HG02623 (cell line): ENCODE measurements around the gene USP38.
"Not testable (repeated sequence)": the region's sequence is repeated elsewhere in the genome, so short reads cannot be mapped to it uniquely, and the experiment has no call there.

Source experiments
- ATAC-seq: cut with Tn5 transposase; IDR thresholded peaks from one replicate; pipeline ENCODE4 v1.9.1; 2021; ENCODE audit warnings: moderate library complexity; ENCODE audit not compliant: unreplicated experiment

The USP38 gene

GRCh38 chr4:143212566-143212965, 27.8 kb downstream of the USP38 start:
- no peak for ATAC-seq

DNA sequence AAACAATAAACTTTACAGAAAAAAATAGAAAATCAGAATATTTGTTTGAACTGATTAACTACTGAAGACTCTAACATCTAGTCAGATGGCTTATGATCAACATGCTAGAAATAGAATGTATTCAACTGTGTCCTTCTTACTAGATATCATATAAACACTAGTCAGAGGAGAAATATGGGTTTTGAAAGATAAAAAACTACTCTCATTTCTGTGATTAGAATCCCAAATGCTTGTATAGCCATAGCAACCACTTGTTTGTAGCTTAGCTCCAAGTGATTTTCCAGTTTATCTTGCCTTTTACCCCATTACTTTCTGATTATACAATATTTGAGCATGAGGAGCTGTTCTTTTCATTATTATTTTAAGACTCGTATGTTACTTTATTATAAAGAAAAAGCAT, 31.2 kb downstream of the USP38 start:
- ATAC-seq, result no peak

GRCh38 chr4:143224255-143224654, 39.5 kb downstream of the USP38 start:
- no peak for ATAC-seq

GRCh38 chr4:143225167-143225566, 40.5 kb downstream of the USP38 start:
- no peak for ATAC-seq

DNA sequence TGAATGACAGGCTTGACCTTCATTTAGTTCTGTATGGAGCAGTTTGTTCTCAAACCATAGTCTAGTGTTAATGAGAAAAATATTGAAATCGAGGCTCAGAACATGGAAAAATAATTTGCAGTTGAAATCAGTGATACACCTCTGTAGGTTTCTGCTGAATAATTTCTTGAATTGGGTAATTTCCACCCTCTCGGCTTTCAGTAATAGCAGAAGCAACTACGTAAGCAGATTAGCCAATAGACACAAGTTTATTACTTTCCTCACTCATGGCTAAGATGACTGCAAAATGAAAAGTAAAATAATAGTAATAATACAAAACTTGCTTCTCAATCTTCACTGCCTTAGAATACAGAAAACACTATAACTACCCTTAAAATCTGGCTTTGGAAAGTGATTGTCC, 46.0 kb downstream of the USP38 start:
- ATAC-seq, result no peak

DNA sequence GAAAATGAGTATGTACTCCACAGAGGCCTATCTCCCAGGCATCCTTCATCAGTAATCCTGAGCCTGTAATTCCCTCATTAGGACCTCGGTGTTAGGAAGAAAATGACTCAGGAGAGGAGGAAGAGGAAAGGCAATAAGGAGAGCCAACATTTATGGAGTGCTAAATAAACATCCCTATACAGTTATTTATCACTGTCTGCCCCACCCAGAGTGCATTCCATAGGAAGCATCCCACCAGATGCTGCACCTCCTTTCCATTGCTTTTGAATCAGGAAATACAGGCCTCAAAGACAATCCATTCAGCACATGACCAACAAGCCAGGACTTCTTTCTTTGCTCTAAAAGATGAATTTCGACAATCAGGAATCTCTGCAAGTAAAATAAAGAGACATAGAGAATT, 47.6 kb downstream of the USP38 start:
- no peak for ATAC-seq

DNA sequence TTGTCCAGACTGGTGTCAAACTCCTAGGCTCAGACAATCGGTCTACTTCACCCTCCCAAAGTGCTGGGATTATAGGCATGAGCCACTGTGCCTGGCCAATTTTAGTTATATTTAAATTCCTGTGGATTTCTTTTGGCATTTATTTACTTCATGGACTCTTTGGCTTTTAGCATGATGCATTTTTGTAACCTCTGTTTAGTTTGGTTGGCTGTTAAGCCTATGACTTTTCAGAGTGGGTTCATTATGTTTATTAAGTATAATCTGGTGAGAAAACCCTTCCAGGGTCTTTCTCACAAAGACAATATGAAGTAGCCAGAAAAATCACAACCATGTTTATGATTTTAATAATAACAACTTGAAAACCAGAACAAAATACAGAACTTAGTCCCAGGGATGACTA, 49.4 kb downstream of the USP38 start:
- no peak for ATAC-seq

- ATAC-seq, result not testable (repeated sequence)
Observed at GRCh38 chr4:143237195-143237594, 52.5 kb downstream of the USP38 start.

DNA sequence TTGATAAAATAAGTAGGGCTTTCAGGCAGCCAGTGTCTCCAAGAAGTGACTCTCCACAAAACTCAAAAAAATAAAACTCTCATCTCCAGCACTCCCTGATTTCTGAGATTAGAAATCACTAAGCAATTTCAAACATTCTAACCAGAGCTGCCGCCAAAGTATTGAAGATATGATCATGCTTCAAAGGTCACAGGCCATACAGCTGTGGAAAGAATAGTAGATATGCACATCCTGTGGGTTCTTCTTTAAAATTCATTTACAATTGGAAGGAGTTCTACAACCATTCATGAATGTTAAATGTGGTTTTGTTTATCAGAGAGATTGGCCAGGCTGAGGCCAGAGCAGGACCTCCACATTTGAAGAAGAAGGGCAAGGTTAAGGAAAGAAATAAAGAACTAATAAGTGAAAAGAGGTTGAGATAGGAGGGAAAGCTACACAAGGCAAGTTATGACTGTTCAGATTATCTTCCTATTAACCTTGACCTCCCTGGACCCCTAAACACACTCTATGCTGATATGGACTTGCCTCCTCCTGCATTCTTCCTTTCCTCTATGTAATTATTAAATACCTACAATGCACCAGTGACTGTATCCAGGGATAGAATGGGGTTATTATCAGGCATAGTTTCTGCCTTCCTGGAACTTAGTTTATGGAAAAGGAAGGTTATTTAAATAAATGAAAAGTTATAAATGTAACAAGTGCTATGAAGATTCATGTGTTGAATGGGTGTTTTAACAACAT, 56.4 kb downstream of the USP38 start:
- ATAC-seq, result no peak

- no peak for ATAC-seq
Observed at GRCh38 chr4:143241892-143242291, 57.2 kb downstream of the USP38 start.

- no peak for ATAC-seq
Observed at GRCh38 chr4:143243041-143243440, 58.3 kb downstream of the USP38 start.

DNA sequence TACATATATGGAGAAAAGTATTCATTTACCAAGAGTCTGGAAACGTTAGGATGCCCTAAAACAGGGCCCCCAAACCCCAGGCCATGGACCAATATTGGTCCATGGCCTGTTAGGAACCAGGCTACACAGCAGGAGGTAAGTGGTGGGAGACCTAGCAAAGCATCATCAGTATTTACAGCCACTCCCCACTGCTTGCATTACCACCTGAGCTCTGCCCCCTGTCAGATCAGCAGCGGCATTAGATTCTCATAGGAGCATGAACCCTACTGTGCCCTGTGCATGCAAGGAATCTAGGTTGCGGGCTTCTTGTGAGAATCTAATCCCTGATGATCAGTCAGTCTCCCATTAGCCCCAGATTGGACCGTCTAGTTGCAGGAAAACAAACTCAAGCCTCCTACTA, 62.3 kb downstream of the USP38 start:
- ATAC-seq, result no peak

GRCh38 chr4:143247866-143248265, 63.1 kb downstream of the USP38 start:
- no peak for ATAC-seq

GRCh38 chr4:143248827-143249226, 64.1 kb downstream of the USP38 start:
- ATAC-seq, result no peak

- ATAC-seq, result no peak
Observed at GRCh38 chr4:143250617-143251016, 65.9 kb downstream of the USP38 start.

DNA sequence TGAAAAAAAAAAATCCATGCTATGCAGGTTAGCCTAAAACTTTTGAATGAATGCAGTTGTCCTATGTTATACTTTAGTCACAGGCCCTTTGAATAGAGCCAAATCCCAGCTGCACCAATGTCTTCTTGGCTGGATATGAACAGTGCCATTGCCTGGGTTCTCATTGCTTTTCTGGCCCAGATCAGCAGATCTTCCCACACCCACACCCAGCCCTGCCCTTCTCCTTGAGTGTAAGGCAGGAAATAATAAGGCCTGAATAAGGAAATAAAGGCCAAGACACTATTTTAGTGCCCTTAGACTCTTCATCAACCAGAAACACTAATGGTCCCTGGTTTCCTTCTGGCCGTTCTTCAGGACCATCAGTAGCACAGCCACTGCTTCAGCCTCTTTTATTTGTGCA, 66.6 kb downstream of the USP38 start:
- ATAC-seq, result no peak

DNA sequence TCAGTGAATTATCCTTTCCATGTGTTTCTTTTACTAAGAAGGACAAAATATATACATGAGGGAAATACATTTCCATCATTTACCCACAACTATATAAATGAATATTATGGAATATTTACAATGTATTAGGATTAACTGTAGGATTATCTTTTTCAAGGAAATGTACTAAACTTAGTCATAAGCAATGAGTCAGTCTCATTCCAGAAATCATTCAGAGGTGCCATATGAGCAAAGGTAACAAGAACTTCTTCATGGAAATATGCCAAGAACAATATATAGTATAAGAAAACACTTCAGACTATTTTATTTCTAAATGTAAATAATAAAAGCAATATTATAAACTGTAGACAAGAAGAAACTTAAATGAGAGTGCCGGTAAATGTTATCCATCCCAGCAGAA, 67.1 kb downstream of the USP38 start:
- ATAC-seq, result no peak

DNA sequence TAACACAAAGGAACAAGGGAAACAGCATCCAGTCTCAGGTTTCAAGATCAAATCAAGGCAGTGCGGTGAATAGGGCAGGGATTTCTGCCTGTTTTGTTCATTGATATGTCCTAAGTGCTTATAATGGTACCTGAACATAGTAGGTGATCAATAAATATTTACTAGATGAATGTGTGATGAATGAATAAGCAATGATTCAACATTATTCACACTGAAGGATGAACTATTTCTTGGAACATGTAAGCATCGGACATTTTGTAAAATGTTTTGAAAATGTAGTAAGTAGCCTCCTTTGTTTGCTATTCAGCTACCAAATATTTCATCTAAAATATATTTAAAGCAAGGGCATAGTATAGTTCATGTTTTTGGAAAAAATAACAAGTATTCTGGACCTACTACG, 67.8 kb downstream of the USP38 start:
- ATAC-seq, result no peak

GRCh38 chr4:143253166-143253565, 68.4 kb downstream of the USP38 start:
- no peak for ATAC-seq

DNA sequence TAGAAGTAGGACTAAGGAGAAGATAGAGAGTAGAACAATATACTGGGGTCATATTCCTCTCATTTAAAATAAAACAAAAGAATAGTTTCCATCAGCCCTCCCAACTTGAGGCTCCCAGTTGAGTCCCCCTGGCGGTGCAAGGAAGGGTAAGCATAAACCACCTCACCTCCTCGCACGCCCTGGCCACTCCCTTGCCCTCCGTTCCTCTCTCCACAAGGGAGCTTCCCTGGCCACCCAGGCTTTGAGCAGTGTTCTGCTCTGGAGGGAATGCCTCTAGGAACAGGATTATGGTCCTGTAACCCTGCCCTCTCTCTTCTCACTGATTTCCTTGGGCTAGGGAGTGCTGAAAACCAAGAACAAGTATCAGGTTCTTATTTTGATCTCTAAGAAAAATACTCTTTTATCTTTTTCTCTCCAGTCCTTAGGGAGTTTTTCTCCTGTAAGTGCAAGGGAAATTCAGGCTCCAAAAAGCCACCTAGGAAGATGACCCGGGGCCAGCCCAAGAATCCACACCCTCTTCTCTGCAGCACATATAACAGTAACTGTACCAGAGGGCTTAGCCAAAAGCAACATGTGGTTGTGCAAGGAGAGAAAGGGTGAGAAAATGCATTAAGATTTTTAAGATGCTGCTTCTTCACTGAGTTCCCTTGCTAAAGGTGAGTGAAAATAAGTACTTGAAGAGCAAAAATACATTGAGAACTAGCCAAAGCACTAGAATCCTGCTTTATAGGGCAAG, 69.9 kb downstream of the USP38 start:
- ATAC-seq, result no peak

DNA sequence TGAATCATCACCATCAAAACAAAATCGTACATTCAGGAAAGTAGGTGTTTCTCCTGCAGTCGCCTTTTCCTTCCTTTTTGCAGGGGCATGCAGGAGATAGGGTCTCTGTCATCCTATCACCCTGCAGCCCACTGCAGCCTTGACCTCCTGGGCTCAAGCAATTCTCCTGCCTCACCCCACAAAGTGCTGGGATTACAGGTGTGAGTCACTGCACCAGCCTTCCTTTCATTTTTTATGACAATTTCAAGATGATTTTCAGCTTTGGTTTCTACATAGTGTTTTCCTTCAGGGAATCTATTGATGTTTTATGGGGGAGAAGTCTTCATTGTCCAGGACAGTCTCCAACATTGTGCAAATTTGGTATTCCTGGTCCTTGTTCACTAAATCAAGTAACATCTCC, 71.7 kb downstream of the USP38 start:
- no peak for ATAC-seq

DNA sequence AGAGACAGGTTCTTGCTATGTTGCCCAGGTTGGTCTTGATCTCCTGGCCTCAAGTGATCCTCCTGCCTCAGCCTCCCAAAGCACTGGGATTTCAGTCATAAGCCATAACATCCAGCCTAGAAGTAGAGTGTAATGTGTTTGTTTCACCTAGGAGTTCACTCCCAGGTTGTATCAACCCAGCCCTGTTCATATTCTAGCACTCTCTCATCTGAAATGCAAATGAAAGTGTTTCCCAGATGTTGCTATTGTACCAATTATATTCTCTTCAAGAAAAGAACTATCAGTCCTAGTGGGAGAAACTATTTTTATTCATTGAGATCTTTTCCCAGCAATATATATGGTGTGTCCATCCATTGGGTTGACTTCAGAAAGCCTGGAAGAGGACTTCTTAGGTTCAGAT, 72.6 kb downstream of the USP38 start:
- ATAC-seq, result no peak

GRCh38 chr4:143260750-143261149, 76.0 kb downstream of the USP38 start:
- no peak for ATAC-seq
